ENCODE results near the gene CENPP.

DNA sequence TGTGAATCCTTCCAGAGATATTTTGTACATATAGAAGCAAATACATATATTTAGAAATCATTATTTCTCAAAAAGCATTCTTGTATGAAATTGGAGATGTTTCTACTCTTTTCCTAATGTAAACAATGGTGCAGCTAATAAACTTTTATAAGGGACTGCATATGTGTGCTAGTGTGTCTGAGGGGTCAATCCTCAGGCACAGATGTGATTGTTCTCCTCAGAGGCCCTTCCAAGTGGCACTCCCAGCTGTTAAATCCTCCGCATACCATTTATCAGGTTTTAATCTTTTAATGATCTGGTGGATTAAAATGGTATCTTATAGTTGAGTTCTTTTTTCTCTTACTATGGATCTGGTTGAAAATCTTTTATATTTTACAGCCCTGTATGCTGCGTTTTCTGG, 104.1 kb downstream of the CENPP start:
- TF ChIP-seq, protein P1, sequence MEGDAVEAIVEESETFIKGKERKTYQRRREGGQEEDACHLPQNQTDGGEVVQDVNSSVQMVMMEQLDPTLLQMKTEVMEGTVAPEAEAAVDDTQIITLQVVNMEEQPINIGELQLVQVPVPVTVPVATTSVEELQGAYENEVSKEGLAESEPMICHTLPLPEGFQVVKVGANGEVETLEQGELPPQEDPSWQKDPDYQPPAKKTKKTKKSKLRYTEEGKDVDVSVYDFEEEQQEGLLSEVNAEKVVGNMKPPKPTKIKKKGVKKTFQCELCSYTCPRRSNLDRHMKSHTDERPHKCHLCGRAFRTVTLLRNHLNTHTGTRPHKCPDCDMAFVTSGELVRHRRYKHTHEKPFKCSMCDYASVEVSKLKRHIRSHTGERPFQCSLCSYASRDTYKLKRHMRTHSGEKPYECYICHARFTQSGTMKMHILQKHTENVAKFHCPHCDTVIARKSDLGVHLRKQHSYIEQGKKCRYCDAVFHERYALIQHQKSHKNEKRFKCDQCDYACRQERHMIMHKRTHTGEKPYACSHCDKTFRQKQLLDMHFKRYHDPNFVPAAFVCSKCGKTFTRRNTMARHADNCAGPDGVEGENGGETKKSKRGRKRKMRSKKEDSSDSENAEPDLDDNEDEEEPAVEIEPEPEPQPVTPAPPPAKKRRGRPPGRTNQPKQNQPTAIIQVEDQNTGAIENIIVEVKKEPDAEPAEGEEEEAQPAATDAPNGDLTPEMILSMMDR (conservative IDR thresholded peaks at IDR 0.05; ENCODE audit: low read depth, low read length): no peak
- no peak for TF ChIP-seq EZH2 (IDR thresholded peaks at IDR 0.05; ENCODE audit: low read length, unreplicated experiment)
- no peak for TF ChIP-seq EZH2phosphoT487 (IDR thresholded peaks at IDR 0.05; ENCODE audit: borderline replicate concordance, low read length)

Measured in PC-3 (cell line).